ENCODE measurements around the gene HACD2. TPM values are rescaled to one million over a fixed set of nuclear protein-coding genes. Genes with fewer than 3 reads are reported as not detected.

Gene HACD2
- polyA plus RNA-seq, 2 donors = 12.0 to 17.1 TPM

- Histone ChIP-seq H3K4me1 (ENCODE audit: control insufficient read depth in 2 of 2, insufficient read depth in 2 of 2, low read length in 1 of 2) (peaks cover 0 to 3% of the 10 kb centered on the region in 2 donors), H3K4me3 (ENCODE audit: low read depth in 1 of 2, low read length in 2 of 2) (no peak overlapping the region), H3K36me3 (ENCODE audit: control insufficient read depth in 2 of 2, insufficient read depth in 2 of 2, low read length in 1 of 2) (no peaks in the 10 kb centered on the region), H3K9me3 (ENCODE audit: control insufficient read depth in 2 of 2, insufficient read depth in 1 of 2, low read depth in 1 of 2, low read length in 1 of 2) (no peaks in the 10 kb centered on the region), H3K27ac (ENCODE audit: low read depth in 2 of 2, low read length in 1 of 2) (no peak overlapping the region), H3K27me3 (ENCODE audit: control insufficient read depth in 1 of 2, insufficient read depth in 2 of 2, low read length in 2 of 2) (no peaks in the 10 kb centered on the region)
- 55 to 64% methylated on average over 7 of the region's 7 CpGs for whole genome bisulfite sequencing, 2 donors
Measured at GRCh38 chr3:123481071-123481470, 103.8 kb downstream of the HACD2 start.

GRCh38 chr3:123480428-123480827 lies 104.4 kb downstream of the HACD2 start:
- Histone ChIP-seq H3K36me3 (ENCODE audit: control insufficient read depth in 2 of 2, insufficient read depth in 2 of 2, low read length in 1 of 2) (no peaks in the 10 kb centered on the region), H3K9me3 (ENCODE audit: control insufficient read depth in 2 of 2, insufficient read depth in 1 of 2, low read depth in 1 of 2, low read length in 1 of 2) (no peaks in the 10 kb centered on the region), H3K27me3 (ENCODE audit: control insufficient read depth in 1 of 2, insufficient read depth in 2 of 2, low read length in 2 of 2) (no peaks in the 10 kb centered on the region), H3K4me1 (ENCODE audit: control insufficient read depth in 2 of 2, insufficient read depth in 2 of 2, low read length in 1 of 2) (peaks cover 2 to 3% of the 10 kb centered on the region in 2 donors), H3K27ac (ENCODE audit: low read depth in 2 of 2, low read length in 1 of 2) (no peak overlapping the region), H3K4me3 (ENCODE audit: low read depth in 1 of 2, low read length in 2 of 2) (no peak overlapping the region)
- WGBS, 2 donors = 74 to 76% methylated on average over 4 of the region's 4 CpGs

- H3K27me3 ChIP-seq (ENCODE audit: control insufficient read depth in 1 of 2, insufficient read depth in 2 of 2, low read length in 2 of 2) = no peaks in the 10 kb centered on the region
- H3K9me3 ChIP-seq (ENCODE audit: control insufficient read depth in 2 of 2, insufficient read depth in 1 of 2, low read depth in 1 of 2, low read length in 1 of 2) = no peaks in the 10 kb centered on the region
- H3K4me3 ChIP-seq (ENCODE audit: low read depth in 1 of 2, low read length in 2 of 2) = no peak overlapping the region
- 93 to 95% methylated on average over 10 of the region's 10 CpGs for WGBS, 2 donors
- no peaks in the 10 kb centered on the region for H3K36me3 ChIP-seq (ENCODE audit: control insufficient read depth in 2 of 2, insufficient read depth in 2 of 2, low read length in 1 of 2)
- H3K4me1 ChIP-seq (ENCODE audit: control insufficient read depth in 2 of 2, insufficient read depth in 2 of 2, low read length in 1 of 2) = peaks cover 3% of the 10 kb centered on the region in 2 donors
- no peak overlapping the region for H3K27ac ChIP-seq (ENCODE audit: low read depth in 2 of 2, low read length in 1 of 2)
Measured at GRCh38 chr3:123479891-123480290, 105.0 kb downstream of the HACD2 start.

- no peak overlapping the region for H3K4me3 ChIP-seq (ENCODE audit: low read depth in 1 of 2, low read length in 2 of 2)
- no peaks in the 10 kb centered on the region for H3K27me3 ChIP-seq (ENCODE audit: control insufficient read depth in 1 of 2, insufficient read depth in 2 of 2, low read length in 2 of 2)
- WGBS, 2 donors = 35 to 45% methylated on average over 2 of the region's 2 CpGs
- H3K4me1 ChIP-seq (ENCODE audit: control insufficient read depth in 2 of 2, insufficient read depth in 2 of 2, low read length in 1 of 2) = peaks cover 3% of the 10 kb centered on the region in 2 donors
- H3K36me3 ChIP-seq (ENCODE audit: control insufficient read depth in 2 of 2, insufficient read depth in 2 of 2, low read length in 1 of 2) = no peaks in the 10 kb centered on the region
- no peaks in the 10 kb centered on the region for H3K9me3 ChIP-seq (ENCODE audit: control insufficient read depth in 2 of 2, insufficient read depth in 1 of 2, low read depth in 1 of 2, low read length in 1 of 2)
- H3K27ac ChIP-seq (ENCODE audit: low read depth in 2 of 2, low read length in 1 of 2) = no peak overlapping the region
Measured at GRCh38 chr3:123478314-123478713, 106.5 kb downstream of the HACD2 start.

- Histone ChIP-seq H3K27ac (ENCODE audit: low read depth in 2 of 2, low read length in 1 of 2) (no peak overlapping the region), H3K4me3 (ENCODE audit: low read depth in 1 of 2, low read length in 2 of 2) (no peak overlapping the region), H3K36me3 (ENCODE audit: control insufficient read depth in 2 of 2, insufficient read depth in 2 of 2, low read length in 1 of 2) (no peaks in the 10 kb centered on the region), H3K9me3 (ENCODE audit: control insufficient read depth in 2 of 2, insufficient read depth in 1 of 2, low read depth in 1 of 2, low read length in 1 of 2) (no peaks in the 10 kb centered on the region), H3K27me3 (ENCODE audit: control insufficient read depth in 1 of 2, insufficient read depth in 2 of 2, low read length in 2 of 2) (no peaks in the 10 kb centered on the region), H3K4me1 (ENCODE audit: control insufficient read depth in 2 of 2, insufficient read depth in 2 of 2, low read length in 1 of 2) (peaks cover 0 to 3% of the 10 kb centered on the region in 2 donors)
- 75 to 76% methylated on average over 15 of the region's 15 CpGs for WGBS, 2 donors
Measured at GRCh38 chr3:123476967-123477750, 107.7 kb downstream of the HACD2 start.

- Histone ChIP-seq H3K36me3 (ENCODE audit: control insufficient read depth in 2 of 2, insufficient read depth in 2 of 2, low read length in 1 of 2) (no peaks in the 10 kb centered on the region), H3K27ac (ENCODE audit: low read depth in 2 of 2, low read length in 1 of 2) (no peak overlapping the region), H3K27me3 (ENCODE audit: control insufficient read depth in 1 of 2, insufficient read depth in 2 of 2, low read length in 2 of 2) (no peaks in the 10 kb centered on the region), H3K4me3 (ENCODE audit: low read depth in 1 of 2, low read length in 2 of 2) (no peak overlapping the region), H3K9me3 (ENCODE audit: control insufficient read depth in 2 of 2, insufficient read depth in 1 of 2, low read depth in 1 of 2, low read length in 1 of 2) (no peaks in the 10 kb centered on the region), H3K4me1 (ENCODE audit: control insufficient read depth in 2 of 2, insufficient read depth in 2 of 2, low read length in 1 of 2) (peaks cover 0 to 3% of the 10 kb centered on the region in 2 donors)
- WGBS, 2 donors = 81 to 87% methylated on average over 7 of the region's 7 CpGs
Measured at GRCh38 chr3:123475786-123476185, 109.1 kb downstream of the HACD2 start.

GRCh38 chr3:123471106-123471505 lies 113.7 kb downstream of the HACD2 start:
- Histone ChIP-seq H3K9me3 (ENCODE audit: control insufficient read depth in 2 of 2, insufficient read depth in 1 of 2, low read depth in 1 of 2, low read length in 1 of 2) (no peaks in the 10 kb centered on the region), H3K4me1 (ENCODE audit: control insufficient read depth in 2 of 2, insufficient read depth in 2 of 2, low read length in 1 of 2) (peaks cover 0 to 3% of the 10 kb centered on the region in 2 donors), H3K27me3 (ENCODE audit: control insufficient read depth in 1 of 2, insufficient read depth in 2 of 2, low read length in 2 of 2) (no peaks in the 10 kb centered on the region), H3K36me3 (ENCODE audit: control insufficient read depth in 2 of 2, insufficient read depth in 2 of 2, low read length in 1 of 2) (no peaks in the 10 kb centered on the region), H3K4me3 (ENCODE audit: low read depth in 1 of 2, low read length in 2 of 2) (no peak overlapping the region), H3K27ac (ENCODE audit: low read depth in 2 of 2, low read length in 1 of 2) (no peak overlapping the region)
- 91% methylated on average over 5 of the region's 5 CpGs for WGBS, 2 donors

GRCh38 chr3:123469323-123469995 lies 115.4 kb downstream of the HACD2 start:
- WGBS, 2 donors = 76% methylated on average over 11 of the region's 11 CpGs

GRCh38 chr3:123467046-123467445 lies 117.8 kb downstream of the HACD2 start:
- 54 to 73% methylated on average over 5 of the region's 5 CpGs for WGBS, 2 donors
- Histone ChIP-seq H3K9me3 (ENCODE audit: control insufficient read depth in 2 of 2, insufficient read depth in 1 of 2, low read depth in 1 of 2, low read length in 1 of 2) (no peaks in the 10 kb centered on the region), H3K27ac (ENCODE audit: low read depth in 2 of 2, low read length in 1 of 2) (no peak overlapping the region)

More at GRCh38 chr3:123469323-123469995, 115.4 kb downstream of the HACD2 start:
- Histone ChIP-seq H3K36me3 (ENCODE audit: control insufficient read depth in 2 of 2, insufficient read depth in 2 of 2, low read length in 1 of 2) (no peaks in the 10 kb centered on the region), H3K27ac (ENCODE audit: low read depth in 2 of 2, low read length in 1 of 2) (no peak overlapping the region), H3K9me3 (ENCODE audit: control insufficient read depth in 2 of 2, insufficient read depth in 1 of 2, low read depth in 1 of 2, low read length in 1 of 2) (no peaks in the 10 kb centered on the region), H3K4me3 (ENCODE audit: low read depth in 1 of 2, low read length in 2 of 2) (no peak overlapping the region), H3K27me3 (ENCODE audit: control insufficient read depth in 1 of 2, insufficient read depth in 2 of 2, low read length in 2 of 2) (no peaks in the 10 kb centered on the region), H3K4me1 (ENCODE audit: control insufficient read depth in 2 of 2, insufficient read depth in 2 of 2, low read length in 1 of 2) (no peaks in the 10 kb centered on the region)

More at GRCh38 chr3:123467046-123467445, 117.8 kb downstream of the HACD2 start:
- no peaks in the 10 kb centered on the region for H3K36me3 ChIP-seq (ENCODE audit: control insufficient read depth in 2 of 2, insufficient read depth in 2 of 2, low read length in 1 of 2)
- H3K27me3 ChIP-seq (ENCODE audit: control insufficient read depth in 1 of 2, insufficient read depth in 2 of 2, low read length in 2 of 2) = no peaks in the 10 kb centered on the region
- H3K4me1 ChIP-seq (ENCODE audit: control insufficient read depth in 2 of 2, insufficient read depth in 2 of 2, low read length in 1 of 2) = no peaks in the 10 kb centered on the region
- no peak overlapping the region for H3K4me3 ChIP-seq (ENCODE audit: low read depth in 1 of 2, low read length in 2 of 2)

All from esophagus (tissue), 2 donors.